Ishikawa (cell line): Measurements from ENCODE around the gene ADAR.

Source experiments
- CEBPB ChIP-seq: IDR thresholded peaks from 2 replicates; pipeline ENCODE4 v1.6.1; 2012
- CREB1 ChIP-seq: IDR thresholded peaks from 2 replicates; pipeline ENCODE4 v1.6.1; 2012; ENCODE audit warnings: low read depth
- EP300 ChIP-seq: IDR thresholded peaks from 2 replicates; pipeline ENCODE4 v1.6.1; 2012; ENCODE audit warnings: borderline replicate concordance
- FOXM1 ChIP-seq: IDR thresholded peaks from 2 replicates; pipeline ENCODE4 v1.6.1; 2012; ENCODE audit warnings: low read depth, borderline replicate concordance
- MAX ChIP-seq: IDR thresholded peaks from 2 replicates; pipeline ENCODE4 v1.6.1; 2012
- RAD21 ChIP-seq: IDR thresholded peaks from 2 replicates; pipeline ENCODE4 v1.6.1; 2012; ENCODE audit warnings: low read depth
- TAF1 ChIP-seq: IDR thresholded peaks from 2 replicates; pipeline ENCODE4 v1.6.1; 2012; ENCODE audit warnings: low read depth, mild to moderate bottlenecking
- TCF12 ChIP-seq: IDR thresholded peaks from 2 replicates; pipeline ENCODE4 v1.6.1; 2012; ENCODE audit warnings: low read depth
- YY1 ChIP-seq: IDR thresholded peaks from 2 replicates; pipeline ENCODE4 v1.6.1; 2012; ENCODE audit warnings: low read depth
- TF ChIP-seq, protein P1 (sequence below): IDR thresholded peaks from 2 replicates; pipeline ENCODE4 v1.6.1; 2012
- TF ChIP-seq, protein P2 (sequence below): IDR thresholded peaks from 2 replicates; pipeline ENCODE4 v1.6.1; 2012; ENCODE audit warnings: low read depth, mild to moderate bottlenecking

- TF ChIP-seq CEBPB (no peak), RAD21 (no peak), MAX (no peak), YY1 (no peak), CREB1 (no peak), EP300 (no peak), TCF12 (no peak), TAF1 (no peak), FOXM1 (no peak)
- TF ChIP-seq, protein P1, sequence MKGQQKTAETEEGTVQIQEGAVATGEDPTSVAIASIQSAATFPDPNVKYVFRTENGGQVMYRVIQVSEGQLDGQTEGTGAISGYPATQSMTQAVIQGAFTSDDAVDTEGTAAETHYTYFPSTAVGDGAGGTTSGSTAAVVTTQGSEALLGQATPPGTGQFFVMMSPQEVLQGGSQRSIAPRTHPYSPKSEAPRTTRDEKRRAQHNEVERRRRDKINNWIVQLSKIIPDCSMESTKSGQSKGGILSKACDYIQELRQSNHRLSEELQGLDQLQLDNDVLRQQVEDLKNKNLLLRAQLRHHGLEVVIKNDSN: no peak
- TF ChIP-seq, protein P2, sequence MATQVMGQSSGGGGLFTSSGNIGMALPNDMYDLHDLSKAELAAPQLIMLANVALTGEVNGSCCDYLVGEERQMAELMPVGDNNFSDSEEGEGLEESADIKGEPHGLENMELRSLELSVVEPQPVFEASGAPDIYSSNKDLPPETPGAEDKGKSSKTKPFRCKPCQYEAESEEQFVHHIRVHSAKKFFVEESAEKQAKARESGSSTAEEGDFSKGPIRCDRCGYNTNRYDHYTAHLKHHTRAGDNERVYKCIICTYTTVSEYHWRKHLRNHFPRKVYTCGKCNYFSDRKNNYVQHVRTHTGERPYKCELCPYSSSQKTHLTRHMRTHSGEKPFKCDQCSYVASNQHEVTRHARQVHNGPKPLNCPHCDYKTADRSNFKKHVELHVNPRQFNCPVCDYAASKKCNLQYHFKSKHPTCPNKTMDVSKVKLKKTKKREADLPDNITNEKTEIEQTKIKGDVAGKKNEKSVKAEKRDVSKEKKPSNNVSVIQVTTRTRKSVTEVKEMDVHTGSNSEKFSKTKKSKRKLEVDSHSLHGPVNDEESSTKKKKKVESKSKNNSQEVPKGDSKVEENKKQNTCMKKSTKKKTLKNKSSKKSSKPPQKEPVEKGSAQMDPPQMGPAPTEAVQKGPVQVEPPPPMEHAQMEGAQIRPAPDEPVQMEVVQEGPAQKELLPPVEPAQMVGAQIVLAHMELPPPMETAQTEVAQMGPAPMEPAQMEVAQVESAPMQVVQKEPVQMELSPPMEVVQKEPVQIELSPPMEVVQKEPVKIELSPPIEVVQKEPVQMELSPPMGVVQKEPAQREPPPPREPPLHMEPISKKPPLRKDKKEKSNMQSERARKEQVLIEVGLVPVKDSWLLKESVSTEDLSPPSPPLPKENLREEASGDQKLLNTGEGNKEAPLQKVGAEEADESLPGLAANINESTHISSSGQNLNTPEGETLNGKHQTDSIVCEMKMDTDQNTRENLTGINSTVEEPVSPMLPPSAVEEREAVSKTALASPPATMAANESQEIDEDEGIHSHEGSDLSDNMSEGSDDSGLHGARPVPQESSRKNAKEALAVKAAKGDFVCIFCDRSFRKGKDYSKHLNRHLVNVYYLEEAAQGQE: no peak
Observed at GRCh38 chr1:154579374-154579773, 28.6 kb downstream of the ADAR start.
